K562 (cell line): Measurements from ENCODE around the gene MED14. TPM values are rescaled to one million over a fixed set of nuclear protein-coding genes. Genes with fewer than 3 reads are reported as not detected.

Source experiments
- ATAC-seq: fragments of 200-7000 bp; cut with Tn5 transposase; 3 replicates; pipeline ENCODE4 v1.9.1; 2020; ENCODE audit warnings: moderate library complexity
- BruUV-seq: library from RNA; stranded (reverse); fragments of 400-500 nt; replicated peaks from 2 replicates; lab custom pipeline; 2021; lab: Mats Ljungman, UMichigan
- CTCF ChIA-PET: fragments of 300-600 bp; formaldehyde crosslinking; extraction: SDS; loops from one replicate; lab custom pipeline; 2021; ENCODE audit warnings: low intra/inter-chr PET ratio; lab: Yijun Ruan, JAX
- POLR2A ChIA-PET: fragments of 300-600, 350-650 bp; sonication (Branson Sonifier 250); formaldehyde crosslinking; extraction: SDS; loops from one replicate; lab custom pipeline; 2021; ENCODE audit warnings: antibody characterized with exemption, inconsistent platforms; lab: Yijun Ruan, JAX
- DNase-seq, 4 experiments: peaks; one replicate each; pipeline versions ENCODE4 v3.0.0 to v3.0.0-alpha.2; 2011 to 2018; ENCODE audit warnings: low spot score in 3 of 4, mixed read lengths in 3 of 4; ENCODE audit errors: extremely low read depth in 1 of 4
- FAIRE-seq: peaks from 2 replicates; lab custom pipeline; 2011; peaks lifted over from hg19 to GRCh38; lab: Jason Lieb, UNC
- H2AFZ ChIP-seq: 2 replicates; pipeline ENCODE4 v1.6.0; 2011; ENCODE audit warnings: low read depth, low read length, control low read depth, inconsistent platforms
- H3K27ac ChIP-seq: fragments of 200-600 bp; 3 replicates; pipeline ENCODE4 v1.8.0; 2011; ENCODE audit warnings: low read depth, mild to moderate bottlenecking, control low read depth, inconsistent platforms, low read length, moderate library complexity, mixed read lengths; ENCODE audit errors: extremely low read depth
- H3K27me3 ChIP-seq, 2 experiments: fragments of 300-600 bp in 1 of 2; 2 replicates in 1 of 2; 3 replicates in 1 of 2; pipeline versions ENCODE4 v1.6.0 to v1.8.0; 2011; ENCODE audit warnings: inconsistent platforms in 2 of 2, low read length in 2 of 2, mild to moderate bottlenecking in 1 of 2, mixed read lengths in 1 of 2, moderate library complexity in 1 of 2; ENCODE audit not compliant: control insufficient read depth in 2 of 2, insufficient read depth in 2 of 2
- H3K36me3 ChIP-seq: fragments of 300-600 bp; 3 replicates; pipeline ENCODE4 v1.8.0; 2011; ENCODE audit warnings: mild to moderate bottlenecking, low read length, inconsistent platforms; ENCODE audit not compliant: control insufficient read depth, insufficient read depth
- H3K4me1 ChIP-seq, 2 experiments: fragments of 200-600 bp in 1 of 2; replicated peaks in 1 of 2; 2 replicates in 1 of 2; 3 replicates in 1 of 2; pipeline versions ENCODE4 v1.5.1 to v1.8.0; 2011; ENCODE audit warnings: inconsistent platforms in 2 of 2, low read length in 2 of 2, mild to moderate bottlenecking in 1 of 2, mixed read lengths in 1 of 2, moderate library complexity in 1 of 2; ENCODE audit not compliant: control insufficient read depth in 2 of 2, insufficient read depth in 2 of 2
- H3K4me2 ChIP-seq: 2 replicates; pipeline ENCODE4 v1.6.1; 2011; ENCODE audit warnings: low read length, control low read depth, inconsistent platforms, mixed read lengths; ENCODE audit not compliant: insufficient read depth
- H3K4me3 ChIP-seq: fragments of 200-600 bp; sonication (generic), shearing (Covaris generic); 2 replicates; pipeline ENCODE4 v1.5.1; 2016; ENCODE audit warnings: control low read depth, inconsistent platforms
- H3K79me2 ChIP-seq: fragments of 200-600 bp; 3 replicates; pipeline ENCODE4 v1.8.0; 2011; ENCODE audit warnings: low read length, inconsistent platforms; ENCODE audit not compliant: control insufficient read depth, insufficient read depth
- H3K9ac ChIP-seq, 2 experiments: 2 replicates each; pipeline versions ENCODE4 v1.6.0 to v1.6.1; 2011; ENCODE audit warnings: low read depth in 2 of 2, low read length in 2 of 2, control low read depth in 1 of 2, inconsistent platforms in 1 of 2, mild to moderate bottlenecking in 1 of 2, mixed read lengths in 1 of 2; ENCODE audit not compliant: insufficient read depth in 1 of 2
- H3K9me1 ChIP-seq: one replicate; pipeline ENCODE4 v1.6.0; 2011; ENCODE audit warnings: inconsistent platforms, mild to moderate bottlenecking, low read length, moderate library complexity; ENCODE audit not compliant: control insufficient read depth, insufficient read depth
- H3K9me3 ChIP-seq: replicated peaks from 2 replicates; pipeline ENCODE4 v1.5.1; 2011; ENCODE audit warnings: low read depth, low read length, inconsistent platforms; ENCODE audit not compliant: control insufficient read depth, insufficient read depth
- H4K20me1 ChIP-seq: replicated peaks from 2 replicates; pipeline ENCODE4 v1.6.1; 2011; ENCODE audit warnings: low read length, inconsistent platforms, mixed read lengths; ENCODE audit not compliant: control insufficient read depth, insufficient read depth
- ZBTB33 ChIP-seq: sonication (generic); formaldehyde crosslinking; IDR thresholded peaks from 2 replicates; pipeline ENCODE4 v1.8.1; 2023; ENCODE audit warnings: mild to moderate bottlenecking, missing genetic modification reagents
- ZNF592 ChIP-seq: fragments of 450-650 bp; IDR thresholded peaks from 2 replicates; pipeline ENCODE4 v1.6.1; 2017; ENCODE audit warnings: antibody characterized with exemption, mild to moderate bottlenecking
- WGBS: fragments of 100-300 bp; shearing (Covaris generic); methylation state at CpG from one replicate; pipeline ENCODE4 v1.1.6; 2016; ENCODE audit warnings: low coverage, mixed read lengths; ENCODE audit not compliant: insufficient coverage; ENCODE audit errors: missing lambda C conversion rate; 5-methylcytosine and 5-hydroxymethylcytosine counted together
- in situ Hi-C: fragments of 300-500 bp; cut with MboI; formaldehyde crosslinking; loops from 4 replicates; pipeline ENCODE4 v1.15.0; 2018; ENCODE audit warnings: inconsistent platforms, mixed read lengths
- intact Hi-C: fragments of 100-400 bp; cut with micrococcal nuclease; formaldehyde crosslinking; loops from 2 replicates; pipeline ENCODE4 v1.14.2; 2022
- polyA plus RNA-seq, 8 experiments: library from polyadenylated mRNA; depleted of rRNA in 4 of 8; stranded (reverse) in 5 of 8; unstranded in 3 of 8; fragments of >200 nt; fragmentation: Nextera tagmentation in 2 of 8; fragmentation: Illumina TruSeq in 1 of 8; extraction: Ambion mirVana in 2 of 8; extraction: Trizol in 1 of 8; gene quantifications; 2 replicates each; pipeline versions ENCODE4 v1.2.1 to v1.2.3, GENCODE V29; 2011 to 2014; ENCODE audit warnings: inconsistent platforms in 1 of 8, missing spikeins in 1 of 8
- total RNA-seq, 7 experiments: library from RNA; depleted of rRNA in 6 of 7; stranded (reverse); fragments of >200 nt in 6 of 7; fragmentation: Illumina TruSeq in 2 of 7; extraction: Trizol in 2 of 7; gene quantifications; 2 replicates each; pipeline versions ENCODE4 v1.2.1 to v1.2.3, GENCODE V29; 2011 to 2021; ENCODE audit warnings: low replicate concordance in 1 of 7

The MED14 gene
- total and polyA plus RNA-seq, 9 of the 15 experiments (the other 6 are each of a cell fraction or from before 2014, with no cell fraction given): 9.2 to 35.3 (median 18.7) TPM

GRCh38 chrX:40623139-40623536 lies 112.2 kb downstream of the MED14 start, which contains the start of gene MPC1L:
Gene MPC1L, plus strand, starts transcription at chrX:40623428. Its CDS starts 138 bp downstream, at chrX:40623566.
- Histone ChIP-seq H2AFZ (no peak within 1 kb of the TSS), H3K4me2 (no peak within 1 kb of the TSS), H3K9ac (no peak within 1 kb of the TSS), H3K36me3 (peaks cover 8% of the 10 kb centered on the region; the same call in 1 of the 3 replicates), H3K79me2 (no peaks in the 10 kb centered on the region), H3K4me1 (no peaks in the 10 kb centered on the region), H3K27me3 (no peaks in the 10 kb centered on the region), H3K27ac (no peak within 1 kb of the TSS), H3K9me3 (no peaks in the 10 kb centered on the region), H4K20me1 (no peaks in the 10 kb centered on the region), H3K4me3 (no peak within 1 kb of the TSS), H3K9me1 (no peaks in the 10 kb centered on the region)
- FAIRE-seq: no peak
- no TSS peak for BruUV-seq
- CTCF ChIA-PET: no interaction called here
- in situ Hi-C loops (no loop called here), intact Hi-C loops (no loop called here)
- WGBS: 57% methylated on average over 11 of the region's 38 CpGs
- no peak for ATAC-seq
- DNase-seq: no peak
- POLR2A ChIA-PET: no interaction called here
- TF ChIP-seq ZBTB33 (CRISPR knock-in tag) (peak; percentile 82; the same call in 1 of the 2 replicates), ZNF592 (no peak)
